ENCODE measurements around the gene GRB2. TPM values are rescaled to one million over a fixed set of nuclear protein-coding genes. Genes with fewer than 3 reads are reported as not detected.
"Not testable (repeated sequence)": the region's sequence is repeated elsewhere in the genome, so short reads cannot be mapped to it uniquely, and the experiment has no call there.

GRB2 gene
- 10 to 100 TPM; 37.1 to 76.5 (median 43.9) TPM for total RNA-seq

DNA sequence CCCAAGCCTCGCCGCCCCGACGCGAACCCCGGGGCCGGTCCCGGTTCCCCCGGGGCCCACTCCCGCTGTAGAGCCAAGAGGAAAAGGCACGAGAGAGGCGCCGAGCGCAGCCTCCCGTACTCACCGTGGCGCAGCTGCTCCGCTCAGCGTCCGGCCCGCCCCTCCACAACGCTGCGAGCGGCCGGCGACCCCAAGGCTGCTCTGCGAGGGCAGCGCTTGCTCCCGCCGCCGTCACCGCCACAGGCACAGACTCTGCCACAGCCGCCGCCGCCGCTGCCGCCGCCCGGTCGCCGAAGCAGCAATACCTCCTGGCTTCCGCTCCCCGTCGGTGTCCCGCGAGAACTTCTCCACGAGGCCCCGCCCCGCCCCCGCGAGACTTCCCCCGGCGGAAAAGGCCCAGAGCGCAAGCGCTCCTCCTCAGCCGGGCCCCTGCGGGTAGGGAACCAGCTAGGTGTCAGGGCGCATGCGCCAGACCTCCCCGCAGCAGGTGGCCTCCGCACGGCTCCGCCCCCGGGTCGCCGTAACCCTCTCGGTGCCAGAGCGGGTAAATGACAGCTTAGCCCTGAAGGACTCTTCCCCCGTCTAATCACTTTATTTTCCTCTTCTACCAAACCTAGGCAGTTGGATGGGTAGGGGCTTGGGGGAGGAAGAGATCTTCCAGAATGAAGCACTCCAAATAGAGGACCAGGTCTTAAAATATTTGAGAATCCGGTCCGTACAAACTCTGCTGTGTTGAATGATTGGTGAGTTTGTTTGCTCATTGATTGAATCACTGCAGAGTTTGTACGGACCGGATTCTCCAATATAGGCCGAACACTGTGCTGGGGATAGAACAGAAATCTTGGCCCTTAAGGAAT is at the start of gene GRB2:
TSS of gene GRB2 (minus strand) at position 314 of the 857 bp plus-strand sequence. CDS start 12,050 bp downstream, outside the sequence.
- peak within 1 kb of the TSS; percentile 68 to 85 for H3K27ac ChIP-seq
- H3K4me3 ChIP-seq: peak within 1 kb of the TSS; percentile 54 to 91 (median 74)
- in situ Hi-C loops (cut with MboI; ENCODE audit: low pct_unique_long_range_greater_than_20kb in 2 of 9, low sequenced_read_pairs in 9 of 9, unreplicated experiment in 9 of 9): loop anchor here in 2 of 9 experiments (25.0 kb wide), 2 partner anchors 93 to 118 kb away; partner anchors contain the start of gene SLC25A19 (in 1 of the 2)
- peaks cover 8 to 10% of the 10 kb centered on the region in 2 donors for H3K4me1 ChIP-seq (replicated peaks in 1 of 2)
- ATAC-seq (replicated peaks in 6 of 8): peak; percentile 83 to 95 (median 89)
- 0 to 8% (median 0%) methylated on average over 1 to 10 of the region's 74 CpGs; no CpG with 5 or more reads in 1 of the 10 experiments for WGBS, 10 experiments

DNA sequence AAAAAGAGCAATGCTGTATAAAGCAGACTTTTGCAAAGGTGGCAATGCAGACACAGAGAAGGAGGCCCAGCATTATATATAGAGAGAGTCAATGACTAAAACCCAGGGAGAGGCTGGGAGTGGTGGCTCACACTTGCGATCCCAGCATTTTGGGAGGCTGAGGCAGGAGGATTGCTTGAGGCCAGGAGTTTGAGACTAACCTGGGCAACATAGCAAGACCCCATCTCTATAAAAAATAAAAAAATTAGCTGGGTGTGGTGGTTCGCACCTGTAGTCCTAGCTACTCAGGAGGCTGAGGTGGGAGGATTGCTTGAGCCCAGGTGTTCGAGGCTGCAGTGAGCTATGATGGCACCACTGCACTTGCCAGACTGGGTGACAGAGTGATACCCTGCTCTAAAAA is 49.2 kb upstream of the GRB2 start:
- 86 to 100% (median 100%) methylated on average over 1 to 2 of the region's 3 CpGs; no CpG with 5 or more reads in 5 of the 10 experiments for WGBS, 10 experiments
- H3K4me3 ChIP-seq; in situ Hi-C loops (cut with MboI; ENCODE audit: low pct_unique_long_range_greater_than_20kb in 2 of 9, low sequenced_read_pairs in 9 of 9, unreplicated experiment in 9 of 9); ATAC-seq (replicated peaks in 6 of 8); H3K27ac ChIP-seq: not testable (repeated sequence)
- H3K4me1 ChIP-seq (replicated peaks in 1 of 2): peaks cover 17 to 19% of the 10 kb centered on the region in 2 donors

GRCh38 chr17:75454193-75454592 is 48.7 kb upstream of the GRB2 start:
- Histone ChIP-seq H3K27ac (no peak overlapping the region), H3K4me3 (no peak overlapping the region), H3K4me1 (replicated peaks in 1 of 2) (peaks cover 15 to 17% of the 10 kb centered on the region in 2 donors)
- in situ Hi-C loops (cut with MboI; ENCODE audit: low pct_unique_long_range_greater_than_20kb in 2 of 9, low sequenced_read_pairs in 9 of 9, unreplicated experiment in 9 of 9): no loop called here
- ATAC-seq (replicated peaks in 6 of 8): no peak

- 56 to 90% (median 65%) methylated on average over 1 to 4 of the region's 4 CpGs; no CpG with 5 or more reads in 3 of the 10 experiments for WGBS, 10 experiments
- ATAC-seq (replicated peaks in 6 of 8): no peak
- H3K4me3 ChIP-seq: no peak overlapping the region
- H3K27ac ChIP-seq: no peak overlapping the region
- peaks cover 1 to 2% of the 10 kb centered on the region in 2 donors for H3K4me1 ChIP-seq (replicated peaks in 1 of 2)
- in situ Hi-C loops (cut with MboI; ENCODE audit: low pct_unique_long_range_greater_than_20kb in 2 of 9, low sequenced_read_pairs in 9 of 9, unreplicated experiment in 9 of 9): no loop called here
Observed at GRCh38 chr17:75450270-75450669, 44.8 kb upstream of the GRB2 start.

GRCh38 chr17:75447951-75448856 is 42.7 kb upstream of the GRB2 start:
- in situ Hi-C loops (cut with MboI; ENCODE audit: low pct_unique_long_range_greater_than_20kb in 2 of 9, low sequenced_read_pairs in 9 of 9, unreplicated experiment in 9 of 9): no loop called here
- 57 to 90% (median 83%) methylated on average over 3 to 16 of the region's 17 CpGs for WGBS, 10 experiments
- Histone ChIP-seq H3K4me3 (no peak overlapping the region), H3K4me1 (replicated peaks in 1 of 2) (no peaks in the 10 kb centered on the region), H3K27ac (no peak overlapping the region)
- ATAC-seq (replicated peaks in 6 of 8): no peak

DNA sequence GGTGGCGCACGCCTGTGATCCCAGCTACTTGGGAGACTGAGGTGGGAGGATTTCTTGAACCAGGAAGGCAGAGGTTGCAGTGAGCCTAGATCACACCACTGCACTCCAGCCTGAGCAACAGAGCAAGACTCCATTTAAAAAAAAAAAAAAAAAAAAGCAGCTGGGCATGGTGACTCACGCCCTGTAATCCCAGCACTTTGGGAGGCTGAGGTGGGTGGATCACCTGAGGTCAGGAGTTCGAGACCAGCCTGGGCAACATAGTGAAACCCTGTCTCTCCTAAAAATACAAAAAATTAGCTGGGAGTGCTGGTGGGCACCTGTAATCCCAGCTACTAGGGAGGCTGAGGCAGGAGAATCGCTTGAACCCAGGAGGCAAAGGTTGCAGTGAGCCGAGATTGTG is 40.4 kb upstream of the GRB2 start:
- H3K4me3 ChIP-seq; H3K27ac ChIP-seq; ATAC-seq (replicated peaks in 6 of 8); in situ Hi-C loops (cut with MboI; ENCODE audit: low pct_unique_long_range_greater_than_20kb in 2 of 9, low sequenced_read_pairs in 9 of 9, unreplicated experiment in 9 of 9): not testable (repeated sequence)
- WGBS, 10 experiments: 80 to 100% (median 95%) methylated on average over 1 to 3 of the region's 6 CpGs; no CpG with 5 or more reads in 4 of the 10 experiments
- H3K4me1 ChIP-seq (replicated peaks in 1 of 2): peaks cover 0 to 11% of the 10 kb centered on the region in 2 donors

DNA sequence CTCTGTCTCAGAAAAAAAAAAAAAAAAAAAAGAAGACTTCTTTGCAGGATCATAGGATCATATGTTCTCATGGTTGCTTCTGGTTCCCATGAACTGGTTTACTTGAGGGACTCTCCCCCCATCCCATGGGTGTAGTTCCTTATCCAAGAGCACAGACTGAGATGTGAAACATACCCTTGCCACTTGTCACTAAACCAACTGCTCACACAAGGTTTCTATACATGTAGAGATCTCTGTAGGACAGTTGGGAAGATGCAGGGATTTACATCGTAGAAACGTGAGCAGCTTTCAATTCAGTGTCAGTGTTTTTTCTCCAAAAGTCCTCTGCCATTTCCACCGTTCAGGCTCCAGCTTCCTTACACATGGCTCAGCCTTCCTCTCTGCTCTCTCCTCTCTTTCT is 39.8 kb upstream of the GRB2 start:
- Histone ChIP-seq H3K4me1 (replicated peaks in 1 of 2) (peaks cover 0 to 11% of the 10 kb centered on the region in 2 donors), H3K27ac (no peak overlapping the region), H3K4me3 (no peak overlapping the region)
- in situ Hi-C loops (cut with MboI; ENCODE audit: low pct_unique_long_range_greater_than_20kb in 2 of 9, low sequenced_read_pairs in 9 of 9, unreplicated experiment in 9 of 9): no loop called here
- no peak for ATAC-seq (replicated peaks in 6 of 8)
- 48 to 100% (median 100%) methylated on average over 1 to 3 of the region's 3 CpGs; no CpG with 5 or more reads in 1 of the 10 experiments for WGBS, 10 experiments

GRCh38 chr17:75442168-75443103 is 37.0 kb upstream of the GRB2 start:
- no peak overlapping the region for H3K4me3 ChIP-seq
- WGBS, 10 experiments: 77 to 100% (median 87%) methylated on average over 2 to 4 of the region's 4 CpGs
- ATAC-seq (replicated peaks in 6 of 8): no peak
- H3K27ac ChIP-seq: no peak overlapping the region
- H3K4me1 ChIP-seq (replicated peaks in 1 of 2): peaks cover 0 to 11% of the 10 kb centered on the region in 2 donors
- in situ Hi-C loops (cut with MboI; ENCODE audit: low pct_unique_long_range_greater_than_20kb in 2 of 9, low sequenced_read_pairs in 9 of 9, unreplicated experiment in 9 of 9): no loop called here

- ATAC-seq (replicated peaks in 6 of 8): no peak
- Histone ChIP-seq H3K27ac (no peak overlapping the region), H3K4me1 (replicated peaks in 1 of 2) (peaks cover 0 to 13% of the 10 kb centered on the region in 2 donors), H3K4me3 (no peak overlapping the region)
- in situ Hi-C loops (cut with MboI; ENCODE audit: low pct_unique_long_range_greater_than_20kb in 2 of 9, low sequenced_read_pairs in 9 of 9, unreplicated experiment in 9 of 9): no loop called here
- WGBS, 10 experiments: 48 to 100% (median 80%) methylated on average over 2 to 10 of the region's 10 CpGs; no CpG with 5 or more reads in 1 of the 10 experiments
Observed at GRCh38 chr17:75440738-75441448, 35.4 kb upstream of the GRB2 start.

DNA sequence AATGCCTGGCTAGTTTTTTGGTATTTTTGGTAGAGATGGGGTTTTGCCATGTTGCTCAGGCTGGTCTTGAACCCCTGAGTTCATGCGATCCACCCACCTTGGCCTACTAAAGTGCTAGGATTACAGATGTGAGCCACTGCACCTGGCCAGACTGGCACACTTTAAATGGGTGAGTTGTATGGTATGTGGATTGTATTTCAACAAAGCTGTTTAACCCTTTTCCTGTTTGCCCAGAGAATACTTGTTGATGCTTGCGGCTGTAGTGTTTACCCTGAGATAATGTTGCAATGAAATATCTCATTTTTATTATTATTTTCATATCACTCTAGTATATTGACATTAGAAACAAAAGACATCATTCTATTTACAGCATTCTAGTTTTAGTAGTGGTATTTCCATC is 33.8 kb upstream of the GRB2 start:
- ATAC-seq (replicated peaks in 6 of 8): no peak
- peaks cover 0 to 25% of the 10 kb centered on the region in 2 donors for H3K4me1 ChIP-seq (replicated peaks in 1 of 2)
- H3K4me3 ChIP-seq: no peak overlapping the region
- in situ Hi-C loops (cut with MboI; ENCODE audit: low pct_unique_long_range_greater_than_20kb in 2 of 9, low sequenced_read_pairs in 9 of 9, unreplicated experiment in 9 of 9): no loop called here
- no peak overlapping the region for H3K27ac ChIP-seq
- WGBS, 10 experiments: 100% methylated on average over 1 of the region's 2 CpGs; no CpG with 5 or more reads in 7 of the 10 experiments

GRCh38 chr17:75437404-75437803 is 31.9 kb upstream of the GRB2 start:
- H3K27ac ChIP-seq; ATAC-seq (replicated peaks in 6 of 8); H3K4me3 ChIP-seq; in situ Hi-C loops (cut with MboI; ENCODE audit: low pct_unique_long_range_greater_than_20kb in 2 of 9, low sequenced_read_pairs in 9 of 9, unreplicated experiment in 9 of 9): not testable (repeated sequence)
- 57 to 100% (median 90%) methylated on average over 1 to 5 of the region's 8 CpGs; no CpG with 5 or more reads in 6 of the 10 experiments for WGBS, 10 experiments
- H3K4me1 ChIP-seq (replicated peaks in 1 of 2): peaks cover 7 to 31% of the 10 kb centered on the region in 2 donors

All from motor neuron (in vitro differentiated cells).